A549 (cell line): ENCODE results near the gene SMAD3. TPM values are rescaled to one million over a fixed set of nuclear protein-coding genes. Genes with fewer than 3 reads are reported as not detected.
A peak's percentile ranks its signal among the peaks of the same experiment; 100 is the strongest.

Experiments used
- ATAC-seq, 2 experiments: fragments of 200-7000 bp in 1 of 2; fragments of >200 bp in 1 of 2; cut with Nextera tagmentation in 1 of 2; cut with Tn5 transposase in 1 of 2; 3 replicates each; pipeline versions ENCODE4 v1.8.0 to v1.9.1; 2018 to 2020; ENCODE audit warnings: mild to moderate bottlenecking in 1 of 2, moderate library complexity in 1 of 2
- CTCF ChIA-PET: fragments of 300-600 bp; sonication (Branson Sonifier 250); formaldehyde crosslinking; extraction: SDS; loops from one replicate; lab custom pipeline; 2021; ENCODE audit warnings: antibody characterized with exemption, inconsistent platforms; lab: Yijun Ruan, JAX
- POLR2A ChIA-PET: fragments of 350-600 bp; formaldehyde crosslinking; extraction: SDS; loops from one replicate; lab custom pipeline; 2021; ENCODE audit warnings: antibody characterized with exemption, inconsistent platforms; lab: Yijun Ruan, JAX
- DNase-seq, 2 experiments: peaks; one replicate each; pipeline versions ENCODE4 v3.0.0 to v3.0.0-alpha.2; 2011 to 2016; ENCODE audit warnings: low read depth in 1 of 2, low spot score in 1 of 2
- FAIRE-seq: peaks from 2 replicates; lab custom pipeline; 2011; peaks lifted over from hg19 to GRCh38; lab: Jason Lieb, UNC
- H3K27ac ChIP-seq, 2 experiments: fragments of >200 bp; sonication (Bioruptor Twin); formaldehyde crosslinking; 3 replicates each; pipeline ENCODE4 v1.5.1; 2016 to 2017
- H3K4me1 ChIP-seq: fragments of >200 bp; sonication (Bioruptor Twin); formaldehyde crosslinking; 3 replicates; pipeline ENCODE4 v1.6.1; 2016
- H3K4me2 ChIP-seq: fragments of >200 bp; sonication (Bioruptor Twin); formaldehyde crosslinking; 3 replicates; pipeline ENCODE4 v1.6.1; 2016
- H3K4me3 ChIP-seq: fragments of >200 bp; sonication (Bioruptor Twin); formaldehyde crosslinking; 3 replicates; pipeline ENCODE4 v1.5.1; 2016
- H3K9me3 ChIP-seq: fragments of >200 bp; sonication (Bioruptor Twin); formaldehyde crosslinking; 3 replicates; pipeline ENCODE4 v1.6.1; 2016
- BHLHE40 ChIP-seq: IDR thresholded peaks from 2 replicates; pipeline ENCODE4 v1.6.1; 2012; ENCODE audit warnings: low read depth, low read length, inconsistent platforms
- CBX2 ChIP-seq: fragments of 200-600 bp; sonication (generic); IDR thresholded peaks from 2 replicates; pipeline ENCODE4 v1.6.1; 2016; ENCODE audit warnings: low read depth, mild to moderate bottlenecking, borderline replicate concordance
- CBX8 ChIP-seq: fragments of 200-600 bp; sonication (generic); IDR thresholded peaks from 2 replicates; pipeline ENCODE4 v1.6.1; 2016
- CHD4 ChIP-seq: fragments of 200-600 bp; sonication (generic); IDR thresholded peaks from 2 replicates; pipeline ENCODE4 v1.6.1; 2016; ENCODE audit warnings: antibody characterized with exemption, mild to moderate bottlenecking, borderline replicate concordance
- ESRRA ChIP-seq: fragments of 150-350 bp; IDR thresholded peaks from 2 replicates; pipeline ENCODE4 v1.6.1; 2014; ENCODE audit warnings: mild to moderate bottlenecking, low read length, borderline replicate concordance
- HEYL ChIP-seq: fragments of 250-450 bp; sonication (Bioruptor Pico); IDR thresholded peaks from 2 replicates; pipeline ENCODE4 v1.8.0; 2021; ENCODE audit warnings: mild to moderate bottlenecking, moderate library complexity
- HOXA7 ChIP-seq: fragments of 250-450 bp; sonication (Bioruptor Pico); IDR thresholded peaks from 2 replicates; pipeline ENCODE4 v1.5.0; 2020; ENCODE audit warnings: mild to moderate bottlenecking, moderate library complexity
- KDM1A ChIP-seq: fragments of 200-600 bp; sonication (generic); IDR thresholded peaks from 2 replicates; pipeline ENCODE4 v1.6.1; 2016; ENCODE audit warnings: low read depth, mild to moderate bottlenecking
- KDM5A ChIP-seq: fragments of 200-600 bp; sonication (generic); IDR thresholded peaks from 2 replicates; pipeline ENCODE4 v1.6.1; 2016; ENCODE audit warnings: antibody characterized with exemption, mild to moderate bottlenecking
- MAFK ChIP-seq: fragments of 450-650 bp; IDR thresholded peaks from 2 replicates; pipeline ENCODE4 v1.6.1; 2014; ENCODE audit not compliant: partially characterized antibody
- NFE2L2 ChIP-seq: fragments of 150-350 bp; conservative IDR thresholded peaks from 2 replicates; pipeline ENCODE4 v1.6.1; 2014; ENCODE audit warnings: low read length
- NPAS2 ChIP-seq: fragments of 250-450 bp; sonication (Bioruptor Pico); IDR thresholded peaks from 2 replicates; pipeline ENCODE4 v1.8.0; 2022; ENCODE audit warnings: mild to moderate bottlenecking, moderate library complexity, borderline replicate concordance
- PHF8 ChIP-seq: fragments of 200-600 bp; sonication (generic); IDR thresholded peaks from 2 replicates; pipeline ENCODE4 v1.6.1; 2016; ENCODE audit warnings: low read depth, mild to moderate bottlenecking, antibody characterized with exemption, moderate library complexity, borderline replicate concordance
- POLR2AphosphoS2 ChIP-seq: conservative IDR thresholded peaks from 2 replicates; pipeline ENCODE4 v1.6.1; 2012; ENCODE audit warnings: low read length, improper control_type of control experiment, inconsistent platforms
- RARB ChIP-seq: fragments of 250-450 bp; sonication (Bioruptor Pico); IDR thresholded peaks from 2 replicates; pipeline ENCODE4 v1.8.0; 2021; ENCODE audit warnings: mild to moderate bottlenecking, moderate library complexity
- RCOR1 ChIP-seq: fragments of 150-350 bp; IDR thresholded peaks from 2 replicates; pipeline ENCODE4 v1.6.1; 2014; ENCODE audit warnings: antibody characterized with exemption, low read length, low read depth
- RFX5 ChIP-seq: fragments of 450-650 bp; IDR thresholded peaks from 2 replicates; pipeline ENCODE4 v1.7.1; 2014; ENCODE audit warnings: antibody characterized with exemption, mild to moderate bottlenecking, moderate library complexity
- SREBF2 ChIP-seq: fragments of 450-650 bp; IDR thresholded peaks from 2 replicates; pipeline ENCODE4 v1.6.1; 2014; ENCODE audit warnings: mild to moderate bottlenecking, moderate library complexity
- TFCP2L1 ChIP-seq: fragments of 250-450 bp; sonication (Bioruptor Pico); IDR thresholded peaks from 2 replicates; pipeline ENCODE4 v1.5.0; 2021; ENCODE audit warnings: mild to moderate bottlenecking
- WGBS: methylation state at CpG from one replicate; pipeline ENCODE4 v1.1.6; 2017; ENCODE audit errors: missing lambda C conversion rate; 5-methylcytosine and 5-hydroxymethylcytosine counted together
- polyA plus RNA-seq, 4 experiments: library from polyadenylated mRNA; depleted of rRNA in 3 of 4; stranded (reverse); fragments of >200 nt; fragmentation: RNase III in 1 of 4; extraction: RNeasy Plus Mini Kit Qiagen cat#74134 plus additional on column Dnase treatment in 1 of 4; gene quantifications; 2 replicates in 3 of 4; 3 replicates in 1 of 4; pipeline ENCODE4 v1.2.3, GENCODE V29; 2011 to 2017
- TF ChIP-seq, protein P1 (sequence below): fragments of 250-450 bp; sonication (Bioruptor Pico); IDR thresholded peaks from 2 replicates; pipeline ENCODE4 v1.5.0; 2021; ENCODE audit warnings: mild to moderate bottlenecking, moderate library complexity, borderline replicate concordance
- TF ChIP-seq, protein P2 (sequence below): fragments of >200 bp; sonication (Bioruptor Twin); formaldehyde crosslinking; IDR thresholded peaks from 2 replicates; pipeline ENCODE4 v1.6.1; 2016
- TF ChIP-seq, protein P3 (sequence below): fragments of 200-600 bp; sonication (generic); IDR thresholded peaks from 2 replicates; pipeline ENCODE4 v1.6.1; 2016; ENCODE audit warnings: antibody characterized with exemption, mild to moderate bottlenecking, moderate library complexity
- TF ChIP-seq, protein P4 (sequence below): fragments of 450-650 bp; IDR thresholded peaks from 2 replicates; pipeline ENCODE4 v1.6.1; 2014; ENCODE audit warnings: antibody characterized with exemption
- TF ChIP-seq, protein P5 (sequence below): fragments of >200 bp; sonication (Bioruptor Twin); formaldehyde crosslinking; IDR thresholded peaks from 3 replicates; pipeline ENCODE4 v1.5.1; 2016
- TF ChIP-seq, protein P6 (sequence below): IDR thresholded peaks from 2 replicates; pipeline ENCODE4 v1.6.1; 2012

The SMAD3 gene
- polyA plus RNA-seq, 2 of the 4 experiments (the other 2 are of a cell fraction): 74.6 to 77.2 TPM

DNA sequence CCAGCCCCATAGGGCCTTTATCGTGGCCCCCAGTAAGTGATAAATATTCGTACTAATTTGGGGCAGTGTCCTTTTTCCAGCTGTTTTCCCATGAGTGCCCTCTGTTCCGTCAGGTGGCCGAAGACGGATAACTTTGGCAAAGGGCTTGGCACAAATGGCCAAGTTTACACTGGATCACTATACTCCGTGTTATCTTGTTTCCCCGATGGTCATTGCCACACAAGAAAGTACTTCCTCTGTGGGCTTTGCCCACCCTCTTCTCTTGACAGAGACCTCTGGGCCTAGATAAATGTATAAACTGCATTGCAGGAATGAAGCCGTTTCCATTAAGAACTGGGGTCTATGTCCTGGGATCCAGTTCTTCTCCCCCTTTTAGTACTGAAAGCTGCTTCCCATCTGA lies 39.1 kb downstream of the SMAD3 start:
- Histone ChIP-seq H3K4me1 (peaks cover 97% of the 10 kb centered on the region), H3K27ac (peak overlapping the region; percentile 92 to 93), H3K9me3 (no peaks in the 10 kb centered on the region), H3K4me3 (no peak overlapping the region), H3K4me2 (peak overlapping the region; percentile 70)
- no peak for DNase-seq
- no peak for ATAC-seq
- POLR2A ChIA-PET: interaction anchor here (1.1 to 3.1 kb wide), 7 partner anchors 15 to 150 kb away, joined by 3 to 24 read pairs (median 6); partner anchors contain the start of genes AAGAB, IQCH and SMAD3
- TF ChIP-seq, protein P1, sequence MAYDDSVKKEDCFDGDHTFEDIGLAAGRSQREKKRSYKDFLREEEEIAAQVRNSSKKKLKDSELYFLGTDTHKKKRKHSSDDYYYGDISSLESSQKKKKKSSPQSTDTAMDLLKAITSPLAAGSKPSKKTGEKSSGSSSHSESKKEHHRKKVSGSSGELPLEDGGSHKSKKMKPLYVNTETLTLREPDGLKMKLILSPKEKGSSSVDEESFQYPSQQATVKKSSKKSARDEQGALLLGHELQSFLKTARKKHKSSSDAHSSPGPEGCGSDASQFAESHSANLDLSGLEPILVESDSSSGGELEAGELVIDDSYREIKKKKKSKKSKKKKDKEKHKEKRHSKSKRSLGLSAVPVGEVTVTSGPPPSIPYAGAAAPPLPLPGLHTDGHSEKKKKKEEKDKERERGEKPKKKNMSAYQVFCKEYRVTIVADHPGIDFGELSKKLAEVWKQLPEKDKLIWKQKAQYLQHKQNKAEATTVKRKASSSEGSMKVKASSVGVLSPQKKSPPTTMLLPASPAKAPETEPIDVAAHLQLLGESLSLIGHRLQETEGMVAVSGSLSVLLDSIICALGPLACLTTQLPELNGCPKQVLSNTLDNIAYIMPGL (CRISPR knock-in tag): no peak
- TF ChIP-seq, protein P2, sequence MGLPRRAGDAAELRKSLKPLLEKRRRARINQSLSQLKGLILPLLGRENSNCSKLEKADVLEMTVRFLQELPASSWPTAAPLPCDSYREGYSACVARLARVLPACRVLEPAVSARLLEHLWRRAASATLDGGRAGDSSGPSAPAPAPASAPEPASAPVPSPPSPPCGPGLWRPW: no peak
- TF ChIP-seq TFCP2L1 (CRISPR knock-in tag): 0 out of 2 replicates have a peak, but pooled peaks have one; percentile 32
- WGBS: 68% methylated on average over 8 of the region's 8 CpGs
- no peak for FAIRE-seq
- CTCF ChIA-PET: interaction anchor here (0.6 to 11.7 kb wide), 13 partner anchors 8 to 163 kb away, joined by 3 to 142 read pairs (median 4); no protein-coding TSS in a partner anchor

DNA sequence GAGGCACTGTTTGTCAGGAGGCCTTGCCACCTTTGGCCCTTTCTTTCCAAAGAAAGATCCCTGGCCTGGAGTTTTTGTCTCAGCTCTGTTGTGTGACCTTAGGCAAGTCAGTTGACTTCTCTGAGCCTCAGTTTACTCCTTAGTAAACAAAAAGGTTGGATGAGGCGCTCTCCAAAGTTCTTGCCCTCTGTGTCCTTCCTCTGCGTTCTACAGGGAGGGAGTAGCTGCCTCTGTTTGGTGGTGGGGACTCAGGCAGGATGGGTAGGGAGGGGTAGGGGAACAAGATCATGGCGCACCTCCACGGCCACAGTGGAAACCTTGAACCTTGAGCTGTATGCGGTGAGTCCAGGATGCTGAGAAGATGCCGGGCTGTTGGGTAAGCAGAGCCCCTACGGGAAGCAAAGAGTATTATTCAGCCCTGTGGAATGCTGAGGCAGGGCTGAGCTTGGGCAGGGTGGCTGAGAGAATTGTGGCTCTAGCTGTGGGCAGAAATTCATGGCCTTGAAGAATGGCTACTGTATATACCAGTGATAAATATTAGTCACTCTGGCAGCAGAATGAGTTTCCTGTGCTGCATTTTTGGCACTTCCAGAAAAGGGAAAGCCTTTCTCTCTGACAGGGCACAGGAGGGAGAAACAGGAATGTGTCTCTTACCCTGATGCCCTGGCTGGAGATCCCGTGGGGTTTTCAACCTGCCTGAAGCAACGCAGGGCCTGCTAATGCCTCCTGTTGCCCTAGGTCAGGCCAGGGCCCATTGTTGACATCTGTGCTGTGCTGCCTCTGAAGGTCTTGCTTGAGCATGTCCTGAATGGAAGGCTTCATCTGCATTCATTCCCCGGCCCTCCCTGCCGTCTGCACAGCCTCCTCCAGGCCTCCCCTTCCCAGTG lies 39.9 kb downstream of the SMAD3 start:
- FAIRE-seq (peak; percentile 88), ATAC-seq (peak; percentile 45 to 62), DNase-seq (peak; percentile 97)
- 5% methylated on average over 11 of the region's 11 CpGs for WGBS
- Histone ChIP-seq H3K9me3 (no peaks in the 10 kb centered on the region), H3K27ac (peak overlapping the region; percentile 92 to 93), H3K4me2 (peak overlapping the region; percentile 70), H3K4me1 (peaks cover 97% of the 10 kb centered on the region), H3K4me3 (no peak overlapping the region)
- POLR2A ChIA-PET: interaction anchor here (0.5 to 3.1 kb wide), 17 partner anchors 14 to 149 kb away, joined by 3 to 24 read pairs (median 3); partner anchors contain the start of genes AAGAB, IQCH and SMAD3
- CTCF ChIA-PET: interaction anchor here (0.6 to 11.7 kb wide), 16 partner anchors 9 to 163 kb away, joined by 3 to 142 read pairs (median 4); no protein-coding TSS in a partner anchor
- TF ChIP-seq HOXA7 (CRISPR knock-in tag) (peak; percentile 93), KDM5A (no peak), ESRRA (peak; percentile 53; the same call in 1 of the 2 replicates), HEYL (peak; percentile 94), PHF8 (no peak), BHLHE40 (no peak), KDM1A (no peak), NFE2L2 (no peak), CBX2 (no peak), POLR2AphosphoS2 (no peak; the same call in 1 of the 2 replicates), NPAS2 (no peak; the same call in 1 of the 2 replicates), CBX8 (no peak), RCOR1 (no peak), MAFK (peak; percentile 72), SREBF2 (no peak), RARB (CRISPR knock-in tag) (no peak), RFX5 (no peak), CHD4 (no peak)
- TF ChIP-seq, protein P3, sequence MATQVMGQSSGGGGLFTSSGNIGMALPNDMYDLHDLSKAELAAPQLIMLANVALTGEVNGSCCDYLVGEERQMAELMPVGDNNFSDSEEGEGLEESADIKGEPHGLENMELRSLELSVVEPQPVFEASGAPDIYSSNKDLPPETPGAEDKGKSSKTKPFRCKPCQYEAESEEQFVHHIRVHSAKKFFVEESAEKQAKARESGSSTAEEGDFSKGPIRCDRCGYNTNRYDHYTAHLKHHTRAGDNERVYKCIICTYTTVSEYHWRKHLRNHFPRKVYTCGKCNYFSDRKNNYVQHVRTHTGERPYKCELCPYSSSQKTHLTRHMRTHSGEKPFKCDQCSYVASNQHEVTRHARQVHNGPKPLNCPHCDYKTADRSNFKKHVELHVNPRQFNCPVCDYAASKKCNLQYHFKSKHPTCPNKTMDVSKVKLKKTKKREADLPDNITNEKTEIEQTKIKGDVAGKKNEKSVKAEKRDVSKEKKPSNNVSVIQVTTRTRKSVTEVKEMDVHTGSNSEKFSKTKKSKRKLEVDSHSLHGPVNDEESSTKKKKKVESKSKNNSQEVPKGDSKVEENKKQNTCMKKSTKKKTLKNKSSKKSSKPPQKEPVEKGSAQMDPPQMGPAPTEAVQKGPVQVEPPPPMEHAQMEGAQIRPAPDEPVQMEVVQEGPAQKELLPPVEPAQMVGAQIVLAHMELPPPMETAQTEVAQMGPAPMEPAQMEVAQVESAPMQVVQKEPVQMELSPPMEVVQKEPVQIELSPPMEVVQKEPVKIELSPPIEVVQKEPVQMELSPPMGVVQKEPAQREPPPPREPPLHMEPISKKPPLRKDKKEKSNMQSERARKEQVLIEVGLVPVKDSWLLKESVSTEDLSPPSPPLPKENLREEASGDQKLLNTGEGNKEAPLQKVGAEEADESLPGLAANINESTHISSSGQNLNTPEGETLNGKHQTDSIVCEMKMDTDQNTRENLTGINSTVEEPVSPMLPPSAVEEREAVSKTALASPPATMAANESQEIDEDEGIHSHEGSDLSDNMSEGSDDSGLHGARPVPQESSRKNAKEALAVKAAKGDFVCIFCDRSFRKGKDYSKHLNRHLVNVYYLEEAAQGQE: peak; percentile 52; the same call in 1 of the 2 replicates
- TF ChIP-seq, protein P2: no peak
- TF ChIP-seq, protein P4, sequence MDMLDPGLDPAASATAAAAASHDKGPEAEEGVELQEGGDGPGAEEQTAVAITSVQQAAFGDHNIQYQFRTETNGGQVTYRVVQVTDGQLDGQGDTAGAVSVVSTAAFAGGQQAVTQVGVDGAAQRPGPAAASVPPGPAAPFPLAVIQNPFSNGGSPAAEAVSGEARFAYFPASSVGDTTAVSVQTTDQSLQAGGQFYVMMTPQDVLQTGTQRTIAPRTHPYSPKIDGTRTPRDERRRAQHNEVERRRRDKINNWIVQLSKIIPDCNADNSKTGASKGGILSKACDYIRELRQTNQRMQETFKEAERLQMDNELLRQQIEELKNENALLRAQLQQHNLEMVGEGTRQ: no peak
- TF ChIP-seq, protein P5, sequence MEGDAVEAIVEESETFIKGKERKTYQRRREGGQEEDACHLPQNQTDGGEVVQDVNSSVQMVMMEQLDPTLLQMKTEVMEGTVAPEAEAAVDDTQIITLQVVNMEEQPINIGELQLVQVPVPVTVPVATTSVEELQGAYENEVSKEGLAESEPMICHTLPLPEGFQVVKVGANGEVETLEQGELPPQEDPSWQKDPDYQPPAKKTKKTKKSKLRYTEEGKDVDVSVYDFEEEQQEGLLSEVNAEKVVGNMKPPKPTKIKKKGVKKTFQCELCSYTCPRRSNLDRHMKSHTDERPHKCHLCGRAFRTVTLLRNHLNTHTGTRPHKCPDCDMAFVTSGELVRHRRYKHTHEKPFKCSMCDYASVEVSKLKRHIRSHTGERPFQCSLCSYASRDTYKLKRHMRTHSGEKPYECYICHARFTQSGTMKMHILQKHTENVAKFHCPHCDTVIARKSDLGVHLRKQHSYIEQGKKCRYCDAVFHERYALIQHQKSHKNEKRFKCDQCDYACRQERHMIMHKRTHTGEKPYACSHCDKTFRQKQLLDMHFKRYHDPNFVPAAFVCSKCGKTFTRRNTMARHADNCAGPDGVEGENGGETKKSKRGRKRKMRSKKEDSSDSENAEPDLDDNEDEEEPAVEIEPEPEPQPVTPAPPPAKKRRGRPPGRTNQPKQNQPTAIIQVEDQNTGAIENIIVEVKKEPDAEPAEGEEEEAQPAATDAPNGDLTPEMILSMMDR: no peak
- TF ChIP-seq, protein P6, sequence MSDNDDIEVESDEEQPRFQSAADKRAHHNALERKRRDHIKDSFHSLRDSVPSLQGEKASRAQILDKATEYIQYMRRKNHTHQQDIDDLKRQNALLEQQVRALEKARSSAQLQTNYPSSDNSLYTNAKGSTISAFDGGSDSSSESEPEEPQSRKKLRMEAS: peak; percentile 93
